ENCODE results near the gene CDC20.

DNA sequence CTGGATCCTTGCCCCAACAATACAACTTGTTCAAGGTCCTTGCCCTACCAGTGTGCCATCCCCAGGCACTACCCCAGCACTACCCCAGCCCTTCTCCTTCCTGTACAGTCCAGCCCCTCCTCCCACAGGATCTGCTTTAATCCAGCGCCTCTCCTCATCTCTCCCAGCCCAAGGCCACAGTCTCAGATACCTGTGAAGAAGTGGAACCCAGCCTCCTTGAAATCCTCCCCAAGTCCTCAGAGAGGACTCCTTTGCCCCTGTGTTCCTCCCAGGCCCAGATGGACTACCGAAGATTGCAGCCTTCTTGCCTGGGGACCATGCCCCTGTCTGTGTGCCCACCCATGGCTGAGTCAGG is 6.5 kb upstream of the CDC20 start:
- no peak for TF ChIP-seq EZH2phosphoT487 (IDR thresholded peaks at IDR 0.05)
- TF ChIP-seq, protein P1, sequence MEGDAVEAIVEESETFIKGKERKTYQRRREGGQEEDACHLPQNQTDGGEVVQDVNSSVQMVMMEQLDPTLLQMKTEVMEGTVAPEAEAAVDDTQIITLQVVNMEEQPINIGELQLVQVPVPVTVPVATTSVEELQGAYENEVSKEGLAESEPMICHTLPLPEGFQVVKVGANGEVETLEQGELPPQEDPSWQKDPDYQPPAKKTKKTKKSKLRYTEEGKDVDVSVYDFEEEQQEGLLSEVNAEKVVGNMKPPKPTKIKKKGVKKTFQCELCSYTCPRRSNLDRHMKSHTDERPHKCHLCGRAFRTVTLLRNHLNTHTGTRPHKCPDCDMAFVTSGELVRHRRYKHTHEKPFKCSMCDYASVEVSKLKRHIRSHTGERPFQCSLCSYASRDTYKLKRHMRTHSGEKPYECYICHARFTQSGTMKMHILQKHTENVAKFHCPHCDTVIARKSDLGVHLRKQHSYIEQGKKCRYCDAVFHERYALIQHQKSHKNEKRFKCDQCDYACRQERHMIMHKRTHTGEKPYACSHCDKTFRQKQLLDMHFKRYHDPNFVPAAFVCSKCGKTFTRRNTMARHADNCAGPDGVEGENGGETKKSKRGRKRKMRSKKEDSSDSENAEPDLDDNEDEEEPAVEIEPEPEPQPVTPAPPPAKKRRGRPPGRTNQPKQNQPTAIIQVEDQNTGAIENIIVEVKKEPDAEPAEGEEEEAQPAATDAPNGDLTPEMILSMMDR (IDR thresholded peaks at IDR 0.05) = no peak
- no peak for TF ChIP-seq EZH2 (IDR thresholded peaks at IDR 0.05)
